ENCODE data around the gene SYNCRIP.
A peak's percentile ranks its signal among the peaks of the same experiment; 100 is the strongest.
"Not testable (repeated sequence)": the region's sequence is repeated elsewhere in the genome, so short reads cannot be mapped to it uniquely, and the experiment has no call there.

SYNCRIP gene

DNA sequence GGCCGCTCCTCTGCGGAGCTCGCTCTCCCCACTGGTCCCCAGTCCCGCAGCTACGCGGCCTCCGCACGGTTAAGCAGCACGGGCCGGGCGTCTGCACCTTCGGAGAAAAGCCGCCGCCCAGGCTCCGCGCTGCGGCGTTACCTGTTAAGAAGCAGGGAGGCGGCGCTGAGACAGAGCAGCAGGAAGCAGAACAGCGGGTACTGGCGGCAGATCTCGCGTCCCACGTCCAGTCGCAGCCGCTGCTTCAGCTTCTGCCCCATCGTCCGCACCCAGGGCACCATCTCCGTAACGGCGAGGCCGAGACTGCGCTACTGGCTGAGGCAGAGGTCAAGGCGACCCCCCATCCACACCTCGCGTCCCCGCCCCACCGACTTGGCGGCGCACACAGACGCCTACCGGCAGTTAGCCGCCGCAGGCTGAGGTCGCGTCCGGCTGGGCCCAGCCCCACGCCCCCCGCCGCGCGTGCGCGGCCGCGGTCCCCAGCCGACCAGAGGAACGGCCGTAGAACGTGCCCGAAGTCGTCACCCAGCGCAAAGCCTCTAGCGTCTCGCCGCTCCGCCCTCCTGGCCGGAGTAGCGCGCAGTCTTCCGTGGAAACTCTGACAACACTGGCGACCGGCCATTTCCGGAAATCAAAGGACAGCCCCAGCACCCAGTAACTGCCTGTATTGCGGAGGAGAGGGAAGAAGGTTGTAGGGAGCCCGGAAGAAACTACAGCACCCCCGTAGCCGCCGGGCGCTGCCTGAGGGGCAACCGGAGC, 49.1 kb downstream of the SYNCRIP start, which contains the start of gene SNX14:
TSS of gene SNX14 (minus strand) at position 421 of the 759 bp plus-strand sequence. CDS start at position 281, 140 bp downstream.
- DNase-seq, result peak; percentile 80 to 94

DNA sequence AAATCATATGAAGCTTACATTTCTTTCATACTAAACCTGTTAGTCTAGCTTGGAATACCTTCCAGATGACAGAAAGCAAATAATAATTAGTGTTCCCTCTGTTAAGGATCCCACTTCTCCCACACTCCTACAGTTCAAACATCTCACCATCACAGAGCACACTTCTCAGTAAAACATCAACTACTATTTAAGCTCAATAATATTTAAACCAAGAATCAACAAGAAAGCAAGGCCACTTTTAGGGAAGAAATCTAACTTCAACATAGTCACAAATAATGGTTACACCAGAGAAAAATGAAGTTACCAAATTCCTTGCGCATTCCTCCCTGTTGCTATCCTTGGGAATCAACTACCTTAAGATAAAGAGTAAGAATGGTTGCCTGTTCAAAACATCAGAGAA, 50.7 kb downstream of the SYNCRIP start:
- DNase-seq, result no peak

DNA sequence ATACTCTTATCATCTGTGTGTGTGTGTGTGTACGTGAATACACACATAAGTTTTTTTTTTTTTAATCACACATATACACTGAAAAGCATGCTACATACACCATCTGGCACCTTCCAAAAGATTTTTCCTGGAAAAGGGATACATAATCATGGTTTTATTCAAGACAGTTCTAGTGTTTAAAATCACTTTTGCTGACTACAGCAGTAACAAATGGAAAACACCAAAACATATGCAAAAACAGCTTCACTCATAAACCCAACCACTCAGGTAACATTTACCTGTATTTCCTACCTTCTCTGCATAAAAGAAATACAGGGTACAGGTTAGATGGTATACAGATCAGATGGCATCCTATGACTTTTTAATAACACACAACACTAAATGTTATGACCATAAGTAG, 51.5 kb downstream of the SYNCRIP start:
- no peak for DNase-seq

DNA sequence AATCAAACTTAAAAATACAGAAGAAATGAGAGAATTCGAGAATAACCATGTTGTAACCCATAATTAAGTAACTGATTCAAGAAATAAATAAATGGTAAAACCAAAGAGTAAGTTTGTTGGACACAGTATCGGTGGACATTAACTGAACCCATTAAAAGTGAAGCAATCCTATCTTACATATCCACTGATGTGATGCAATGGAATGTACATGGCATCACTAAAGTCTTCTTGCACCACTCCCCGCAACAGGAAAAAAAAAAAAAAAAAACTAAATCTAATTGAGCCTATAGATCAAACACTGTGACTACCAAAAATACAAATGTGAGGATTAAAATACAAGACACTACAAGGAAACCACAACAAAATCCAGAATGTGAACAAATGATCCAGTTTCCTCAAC, 56.9 kb downstream of the SYNCRIP start:
- no peak for DNase-seq

DNA sequence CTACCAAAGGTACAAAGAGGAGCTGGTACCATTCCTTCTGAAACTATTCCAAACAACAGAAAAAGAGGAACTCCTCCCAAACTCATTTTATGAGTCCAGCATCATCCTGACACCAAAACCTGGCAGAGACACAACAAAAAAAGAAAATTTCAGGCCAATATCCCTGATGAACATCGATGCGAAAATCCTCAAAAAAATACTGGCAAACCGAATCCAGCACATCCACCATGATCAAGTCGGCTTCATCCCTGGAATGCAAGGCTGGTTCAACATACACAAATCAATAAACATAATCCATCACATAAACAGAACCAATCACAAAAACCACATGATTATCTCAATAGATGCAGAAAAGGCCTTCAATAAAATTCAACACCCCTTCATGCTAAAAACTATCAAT, 59.9 kb downstream of the SYNCRIP start:
- DNase-seq, result not testable (repeated sequence)

DNA sequence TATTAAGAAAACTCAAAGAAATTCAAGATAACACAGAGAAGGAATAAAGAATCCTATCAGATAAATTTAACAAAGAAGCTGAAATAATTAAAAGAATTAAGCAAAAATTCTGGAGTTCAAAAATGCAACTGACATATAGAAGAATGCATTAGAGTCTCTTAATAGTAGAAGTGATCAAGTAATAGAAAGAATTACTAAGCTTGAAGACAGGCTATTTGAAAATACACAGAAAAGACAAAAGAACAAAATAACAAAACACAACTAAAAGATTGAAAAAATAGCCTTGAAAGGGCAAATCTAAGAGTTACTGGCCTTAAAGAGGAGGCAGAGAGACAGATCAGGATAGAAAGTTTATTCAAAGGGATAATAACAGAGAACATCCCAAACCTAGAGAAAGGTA, 61.1 kb downstream of the SYNCRIP start:
- DNase-seq, result no peak

DNA sequence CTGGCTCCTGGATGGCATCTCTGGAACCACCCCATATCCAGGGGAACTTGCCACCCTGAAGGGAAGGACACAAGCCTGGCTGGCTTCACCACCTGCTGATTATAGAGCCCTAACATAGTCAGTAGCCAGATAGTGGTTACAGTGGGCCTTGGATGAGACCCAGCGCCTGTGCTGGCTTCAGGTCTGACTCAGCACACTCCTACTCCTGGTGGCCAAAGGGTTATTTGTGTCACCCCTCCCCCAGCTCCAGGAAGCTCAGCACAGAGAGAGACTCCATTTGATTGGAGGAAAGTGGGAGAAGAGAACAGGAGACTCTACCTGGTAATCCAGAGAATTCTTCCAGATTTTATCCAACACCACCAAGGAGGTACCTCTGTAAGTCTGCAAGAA, 61.8 kb downstream of the SYNCRIP start:
- DNase-seq, result no peak

DNA sequence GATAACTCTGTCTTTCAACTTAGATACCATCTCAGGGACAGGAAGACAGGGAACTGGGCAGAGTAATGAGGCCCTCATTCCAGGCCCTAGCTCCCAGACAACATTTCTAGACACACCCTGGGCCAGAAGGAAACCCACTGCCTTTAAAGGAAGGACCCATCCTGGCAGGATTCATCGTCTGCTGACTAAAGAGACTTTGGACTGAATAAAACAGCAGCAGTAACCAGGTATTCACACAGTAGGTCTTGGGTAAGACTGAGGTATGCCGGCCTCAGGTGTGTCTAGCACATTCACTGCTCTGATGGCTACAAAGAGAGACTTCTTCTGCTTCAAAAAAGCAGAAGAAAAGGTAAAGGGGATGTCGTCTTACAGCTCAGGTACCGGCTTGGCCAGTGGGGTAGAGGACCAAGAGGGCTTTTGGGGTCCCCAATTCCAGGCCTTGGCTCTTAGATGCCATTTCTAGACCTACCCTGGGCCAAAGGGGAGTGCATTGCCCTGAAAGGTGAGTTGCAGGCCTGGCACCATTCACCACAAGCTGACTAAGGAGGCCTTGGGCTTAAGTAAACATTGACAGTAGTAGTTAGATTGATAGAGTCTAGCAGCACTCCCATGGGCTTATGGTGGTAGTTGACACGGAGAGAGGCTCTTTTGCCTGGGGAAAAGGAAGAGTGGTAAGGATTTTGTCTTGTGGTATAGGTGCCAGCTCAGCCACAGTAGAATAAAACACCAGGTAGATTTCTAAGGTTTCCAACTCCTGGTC, 62.4 kb downstream of the SYNCRIP start:
- no peak for DNase-seq

DNA sequence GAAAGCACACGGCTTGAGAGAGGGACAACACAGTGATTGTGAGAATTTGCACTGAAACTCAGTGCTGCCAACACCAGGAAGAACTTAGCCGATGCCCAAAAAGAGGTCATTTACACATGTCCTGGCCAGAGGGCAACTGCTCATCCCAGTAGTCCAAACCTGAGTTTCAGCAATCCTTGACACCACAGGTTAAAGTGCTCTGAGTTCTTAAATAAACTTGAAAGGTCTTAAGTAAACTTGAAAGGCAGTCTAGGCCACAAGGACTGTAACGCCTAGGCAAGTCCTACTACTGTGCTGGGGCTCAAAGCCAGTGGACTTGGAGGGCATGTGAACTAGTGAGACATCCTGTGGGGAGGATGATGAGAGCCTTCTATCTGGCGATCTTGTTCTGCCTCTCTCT, 63.1 kb downstream of the SYNCRIP start:
- DNase-seq, result no peak

DNA sequence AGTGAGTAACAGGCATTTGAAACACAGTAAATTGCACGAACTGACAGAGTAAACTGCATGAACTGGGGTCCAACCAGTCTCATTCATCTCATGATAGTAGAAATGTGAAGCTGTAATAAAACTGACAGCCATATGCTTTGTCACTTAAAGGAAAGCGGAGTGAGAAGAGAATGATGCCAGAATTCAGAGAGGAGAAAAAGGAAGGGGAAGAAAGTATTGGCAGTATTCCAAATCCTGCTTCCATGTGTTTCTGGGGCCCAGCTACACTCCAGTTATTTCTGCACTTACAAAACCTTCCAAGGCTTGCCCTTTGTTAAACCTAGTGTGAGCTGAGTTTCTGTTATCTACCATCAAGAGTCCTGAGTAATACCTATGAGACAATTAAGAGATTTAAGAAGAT, 66.2 kb downstream of the SYNCRIP start:
- no peak for DNase-seq

DNA sequence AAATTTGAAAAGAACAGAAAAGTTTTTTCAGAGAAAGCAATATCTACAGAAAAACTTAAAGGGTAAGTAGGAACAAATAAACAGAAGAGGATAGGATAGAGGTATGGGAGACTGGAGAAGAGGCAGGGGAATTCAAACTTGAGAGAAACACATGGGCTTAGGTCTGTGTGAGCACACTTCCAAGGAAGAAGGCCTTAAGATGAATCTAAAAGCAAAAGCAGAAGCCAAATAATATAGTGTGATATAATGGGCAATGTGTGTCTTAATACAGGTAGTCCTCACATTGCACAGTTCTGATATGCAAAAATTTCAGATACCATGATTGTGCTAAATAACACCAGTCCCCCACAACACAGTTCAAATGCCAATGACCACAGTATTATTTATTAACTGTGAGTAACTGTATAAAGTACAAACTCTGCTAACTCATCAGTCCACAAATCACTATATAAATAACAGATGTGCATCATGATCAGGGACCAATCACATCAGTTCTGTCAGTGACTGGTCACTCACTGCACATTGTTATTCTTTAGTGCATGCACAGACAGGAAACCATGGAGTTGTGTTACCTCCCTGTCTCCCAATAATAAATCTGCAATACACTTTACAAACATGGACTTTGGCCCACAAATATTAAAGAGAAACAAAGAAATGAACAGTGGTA, 67.6 kb downstream of the SYNCRIP start:
- DNase-seq, result no peak

DNA sequence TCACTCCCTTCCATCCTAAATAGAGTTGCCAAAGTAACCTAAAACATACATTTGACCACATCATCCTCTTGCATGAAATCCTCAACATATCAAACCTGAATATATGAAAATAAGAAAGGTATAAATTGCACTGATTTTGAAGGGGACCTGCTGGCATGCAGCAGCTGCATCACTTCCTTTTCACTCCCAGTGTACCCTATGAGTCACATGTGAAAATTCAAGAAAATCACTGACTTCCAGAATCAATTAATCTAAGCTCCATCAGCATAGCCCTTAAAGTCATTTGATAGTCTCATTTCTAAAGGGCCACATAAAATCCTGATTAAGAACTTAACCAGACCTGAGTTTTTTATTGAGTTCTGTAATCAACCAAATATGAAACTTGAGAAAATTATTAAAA, 73.4 kb downstream of the SYNCRIP start:
- peak in 1 of 2 experiments; percentile 10 for DNase-seq

DNA sequence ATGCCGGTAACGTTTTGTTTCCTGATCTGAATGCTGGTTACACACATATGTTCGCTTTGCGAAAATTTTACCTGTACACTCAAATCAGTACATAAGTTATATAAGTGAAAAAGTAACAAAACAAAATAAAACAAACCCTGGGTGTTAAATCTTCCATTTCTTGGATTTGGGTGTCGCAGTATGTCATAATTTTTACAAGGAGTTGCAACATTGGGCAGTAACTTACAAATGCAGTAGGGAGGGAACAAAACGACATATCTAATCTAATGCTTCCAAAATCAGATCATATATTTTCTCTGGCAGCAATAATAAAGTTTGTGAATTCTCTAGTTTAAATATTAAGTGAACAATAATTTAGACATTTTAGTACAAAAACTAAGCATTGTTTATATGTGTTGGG, 74.3 kb downstream of the SYNCRIP start:
- no peak for DNase-seq

DNA sequence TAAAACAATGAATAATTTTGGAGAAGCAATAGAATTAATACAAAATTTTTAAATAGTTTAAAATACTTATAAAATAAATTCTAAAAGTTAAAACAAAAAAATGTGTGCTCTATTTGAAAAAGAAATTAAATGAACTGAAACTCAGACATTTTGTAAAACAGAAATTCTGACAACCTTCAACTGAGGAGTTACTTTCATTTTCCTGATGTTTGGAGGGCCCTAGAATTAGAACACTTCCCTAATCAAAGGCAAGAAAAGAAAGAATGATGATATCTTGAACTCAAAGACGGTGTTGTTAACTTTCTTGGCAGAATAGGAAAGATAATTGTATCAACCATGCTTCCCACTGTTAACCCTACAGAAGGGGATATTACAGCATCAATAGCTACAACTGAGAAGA, 77.0 kb downstream of the SYNCRIP start:
- no peak for DNase-seq

DNA sequence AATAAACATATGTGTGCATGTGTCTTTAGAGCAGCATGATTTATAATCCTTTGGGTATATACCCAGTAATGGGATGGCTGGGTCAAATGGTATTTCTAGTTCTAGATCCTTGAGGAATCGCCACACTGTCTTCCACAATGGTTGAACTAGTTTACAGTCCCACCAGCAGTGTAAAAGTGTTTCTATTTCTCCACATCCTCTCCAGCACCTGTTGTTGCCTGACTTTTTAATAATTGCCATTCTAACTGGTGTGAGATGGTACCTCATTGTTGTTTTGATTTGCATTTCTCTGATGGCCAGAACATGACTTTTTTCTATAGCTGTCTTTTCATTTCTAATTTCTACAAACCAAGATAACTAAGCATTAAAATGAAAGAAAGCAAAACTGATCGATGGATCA, 78.5 kb downstream of the SYNCRIP start:
- not testable (repeated sequence) for DNase-seq
